Amygdala (tissue), 56 donors: ENCODE results near the gene WDFY4.

Source experiments
- DNase-seq, 56 donors: peaks; one replicate each; lab custom pipeline; 2025; lab: John Stamatoyannopoulos, UW

The WDFY4 gene

DNA sequence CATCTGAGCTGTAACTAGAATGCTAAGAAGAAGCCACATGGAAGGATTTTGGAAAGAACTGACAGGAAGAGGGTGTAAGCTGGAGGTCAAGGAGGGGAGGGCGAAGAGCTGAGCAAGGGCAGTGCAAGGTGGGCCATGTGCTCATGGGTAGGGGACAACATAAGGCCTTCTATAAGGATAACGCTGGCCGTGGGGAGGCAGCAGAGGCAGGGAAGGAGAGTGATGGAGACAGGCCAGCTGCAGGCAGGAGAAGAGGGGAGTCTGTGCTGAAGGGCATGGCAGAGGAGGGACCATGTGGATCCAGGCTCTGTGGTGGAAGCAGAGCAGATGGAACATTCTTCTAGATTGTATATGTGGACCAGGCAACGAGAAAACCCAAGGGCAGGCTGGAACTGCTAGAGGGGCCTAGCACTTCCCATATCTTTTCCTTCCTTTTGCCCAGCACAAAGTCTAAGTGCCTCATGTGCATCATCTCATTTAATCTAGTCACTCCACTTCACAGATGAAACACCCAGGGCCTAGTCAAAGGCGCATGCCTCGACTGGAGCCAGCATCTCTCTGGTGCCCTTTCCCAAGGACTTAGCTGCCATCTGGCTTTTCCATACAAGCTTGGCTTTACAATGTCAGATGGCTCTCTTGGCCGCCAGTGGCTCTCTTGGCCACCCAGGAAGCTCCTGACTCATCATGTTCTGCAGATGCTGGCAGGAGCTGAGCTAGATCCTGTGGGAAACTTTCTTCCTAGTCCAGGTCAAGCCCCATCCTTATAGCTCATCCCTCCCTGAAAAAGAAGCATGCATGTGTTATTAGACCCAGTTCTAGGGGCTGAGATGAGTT, 248.4 kb downstream of the WDFY4 start:
- no peak for DNase-seq

DNA sequence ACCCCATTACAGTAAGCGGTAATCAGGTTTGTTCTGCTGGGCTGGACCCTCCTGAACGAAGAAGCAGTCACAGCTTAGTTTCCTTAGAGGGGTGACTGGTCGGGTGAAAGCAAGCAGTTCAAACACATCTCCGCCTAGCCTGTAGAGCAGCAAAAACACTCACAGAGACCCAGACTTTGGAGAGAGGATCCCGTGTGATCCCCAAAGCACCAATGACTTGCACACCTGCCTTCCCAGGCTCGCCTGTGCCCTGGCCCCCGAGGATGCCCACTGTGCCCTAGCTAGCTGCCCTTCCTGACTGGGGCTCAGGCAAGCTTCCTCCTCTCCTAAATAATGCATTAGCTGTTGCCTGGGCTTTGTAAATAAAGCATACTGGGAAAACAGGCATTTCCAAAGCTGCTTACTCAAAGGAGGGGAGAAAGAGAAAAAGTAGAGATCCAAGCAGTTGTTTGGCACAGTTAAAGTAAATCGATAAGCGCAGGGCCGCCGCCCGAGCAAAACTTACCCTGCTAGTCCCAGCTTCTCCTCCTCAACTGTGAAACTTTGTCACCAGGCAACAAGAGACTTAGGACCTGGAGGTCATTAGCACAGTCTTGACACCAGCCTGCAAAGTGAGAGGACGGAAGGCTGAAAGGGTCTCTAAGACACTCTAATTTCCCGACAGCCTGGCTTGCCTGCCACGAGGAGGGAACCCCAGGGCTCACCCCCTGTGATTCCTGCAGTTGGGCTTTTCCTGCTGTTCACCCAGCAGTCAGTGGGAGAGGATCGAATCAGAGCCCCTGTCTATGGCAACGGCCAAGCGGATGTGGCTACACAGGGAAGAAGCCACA, 250.2 kb downstream of the WDFY4 start:
- DNase-seq, result no peak

DNA sequence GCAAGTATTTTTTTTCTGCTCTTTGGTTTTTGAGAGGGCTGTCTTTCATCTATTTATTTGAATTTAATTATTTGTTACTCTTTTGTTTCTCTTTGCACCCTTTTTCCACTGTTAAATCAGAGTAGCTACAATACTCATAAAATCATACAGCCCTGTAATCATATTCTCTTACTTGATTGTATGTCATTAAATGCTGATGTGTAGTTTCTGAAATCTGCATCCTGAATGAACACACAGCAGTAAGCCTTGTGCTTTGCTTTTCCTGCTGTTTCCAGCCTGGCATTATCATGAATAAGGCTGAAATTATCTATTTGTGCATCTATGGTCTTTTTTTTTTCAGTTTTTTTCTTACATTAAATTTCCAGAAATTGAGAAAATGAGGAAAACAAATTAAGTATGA, 250.9 kb downstream of the WDFY4 start:
- DNase-seq, result no peak

DNA sequence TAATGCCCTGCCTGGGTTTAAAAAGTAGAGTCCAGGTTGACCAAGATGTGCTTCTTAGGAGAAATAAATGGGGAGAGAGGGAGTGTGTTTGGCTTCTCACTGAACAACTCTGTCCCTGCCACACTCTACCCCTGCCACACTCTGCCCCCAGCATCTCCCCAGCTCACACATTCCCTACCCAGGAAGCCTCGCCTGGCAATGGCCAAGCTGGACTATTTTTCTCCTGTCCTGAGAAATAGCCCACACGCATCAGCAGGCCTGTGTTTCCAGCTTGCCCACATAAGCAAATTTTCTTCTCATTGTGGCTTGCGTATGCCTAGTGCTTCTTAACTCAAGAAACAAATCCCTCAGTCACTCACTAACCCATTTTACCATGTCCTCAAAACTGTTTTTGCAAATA, 253.1 kb downstream of the WDFY4 start:
- no peak for DNase-seq

GRCh38 chr10:48938281-48938680, 253.6 kb downstream of the WDFY4 start:
- no peak for DNase-seq

DNA sequence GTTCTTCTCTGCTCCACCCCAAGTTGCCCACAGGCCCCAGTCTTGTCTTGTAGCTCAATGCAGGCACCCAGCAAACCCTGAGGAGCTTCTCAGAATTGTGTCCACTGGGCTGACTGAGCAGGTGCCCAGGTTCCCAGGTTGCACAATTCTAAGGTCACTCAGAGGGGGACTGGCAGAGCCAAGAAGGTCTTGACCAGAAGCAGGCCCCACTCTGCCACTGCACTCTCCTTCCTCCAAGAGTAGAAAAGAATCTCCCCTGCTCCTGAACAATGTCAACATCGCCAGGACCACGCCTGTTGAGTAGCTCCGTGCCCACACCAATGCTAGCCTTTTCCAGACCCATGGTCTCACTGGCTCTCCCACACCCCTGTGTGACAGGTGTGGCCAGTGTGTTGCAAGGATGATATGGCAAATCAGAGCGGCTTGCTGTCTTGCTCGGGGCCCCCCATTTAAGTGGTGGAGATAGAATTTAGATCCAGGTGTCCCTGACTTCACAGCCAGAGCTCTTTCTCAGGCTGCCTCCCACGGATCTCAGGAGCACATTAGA, 254.4 kb downstream of the WDFY4 start:
- DNase-seq, result no peak

DNA sequence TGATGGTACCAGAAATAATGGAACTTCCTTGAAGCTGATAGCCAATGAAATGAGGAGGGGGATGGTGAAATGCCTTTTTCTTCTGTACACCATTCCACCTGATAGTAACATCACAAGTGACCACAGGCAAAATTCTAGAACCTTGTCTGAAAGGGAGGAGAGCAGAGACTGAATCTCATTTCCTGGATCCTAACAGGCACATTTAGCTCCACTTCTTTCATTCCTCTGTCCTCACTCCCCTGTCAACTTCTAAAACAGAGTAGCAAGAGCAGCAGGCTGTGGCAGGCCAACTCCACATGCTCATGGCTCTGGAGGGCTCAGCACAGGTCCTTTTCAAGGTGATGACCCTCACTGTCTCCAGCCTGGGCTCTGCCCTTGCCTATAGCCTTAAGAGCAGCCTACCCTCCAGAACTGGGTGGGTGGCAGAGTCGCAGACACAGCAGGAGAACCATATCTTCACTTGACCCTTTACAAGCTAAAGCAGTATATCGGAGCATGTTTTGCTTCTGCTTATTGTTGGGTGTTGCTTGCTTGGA, 255.2 kb downstream of the WDFY4 start, which contains the start of gene LRRC18:
TSS of gene LRRC18 (minus strand) at position 51 of the 536 bp plus-strand sequence. CDS start 25,685 bp downstream, outside the sequence.
- no peak for DNase-seq

DNA sequence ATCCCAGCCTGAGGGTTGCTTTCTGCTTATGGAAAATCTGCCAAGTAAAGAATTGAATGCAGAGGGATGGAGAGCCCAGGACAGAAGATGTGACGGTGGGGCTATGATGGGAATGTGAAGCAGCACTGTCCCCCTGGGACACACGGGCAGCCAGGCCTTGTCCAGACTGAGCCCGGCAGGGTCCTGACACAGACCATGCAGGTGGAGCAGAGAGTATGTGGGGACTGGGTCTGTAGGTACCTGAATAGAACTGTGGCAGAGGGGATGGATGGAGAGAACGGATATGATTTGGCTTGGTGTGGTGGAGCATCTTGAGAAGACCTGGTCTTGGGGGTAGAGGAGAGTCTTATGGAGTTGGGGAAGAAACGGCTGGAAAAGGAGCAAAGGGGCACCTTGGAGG, 255.7 kb downstream of the WDFY4 start:
- no peak for DNase-seq

GRCh38 chr10:48940958-48941357, 256.3 kb downstream of the WDFY4 start:
- DNase-seq, result no peak

DNA sequence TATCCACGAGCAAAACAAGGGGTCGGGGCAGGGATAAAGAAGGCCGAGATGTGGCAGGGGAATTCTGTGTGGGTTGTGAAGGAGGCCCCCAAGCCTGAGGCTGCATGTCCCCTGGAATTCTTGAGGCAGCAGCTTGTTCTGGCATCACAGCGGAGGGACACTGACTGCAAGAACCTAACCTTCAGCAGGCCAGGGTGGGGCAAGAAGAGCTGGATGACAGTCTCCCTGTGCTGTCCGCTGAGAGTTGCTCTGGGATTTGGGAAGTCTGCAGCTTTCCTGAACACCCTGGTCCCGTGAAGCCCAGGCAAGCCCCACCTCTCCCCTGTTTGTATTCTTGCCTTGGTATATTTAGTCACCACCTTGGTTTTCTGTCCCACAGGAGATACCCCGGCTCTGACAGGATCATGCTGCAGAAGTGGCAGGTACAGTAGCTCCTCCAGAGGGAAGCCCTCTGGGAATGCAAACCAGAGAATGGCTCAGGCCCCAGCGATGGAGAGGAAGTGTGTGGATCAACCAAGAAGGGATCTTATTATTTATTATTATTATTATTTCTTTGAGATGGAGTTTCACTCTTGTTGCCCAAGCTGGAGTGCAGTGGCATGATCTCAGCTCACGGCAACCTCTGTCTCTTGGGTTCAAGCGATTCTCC, 256.9 kb downstream of the WDFY4 start:
- no peak for DNase-seq

DNA sequence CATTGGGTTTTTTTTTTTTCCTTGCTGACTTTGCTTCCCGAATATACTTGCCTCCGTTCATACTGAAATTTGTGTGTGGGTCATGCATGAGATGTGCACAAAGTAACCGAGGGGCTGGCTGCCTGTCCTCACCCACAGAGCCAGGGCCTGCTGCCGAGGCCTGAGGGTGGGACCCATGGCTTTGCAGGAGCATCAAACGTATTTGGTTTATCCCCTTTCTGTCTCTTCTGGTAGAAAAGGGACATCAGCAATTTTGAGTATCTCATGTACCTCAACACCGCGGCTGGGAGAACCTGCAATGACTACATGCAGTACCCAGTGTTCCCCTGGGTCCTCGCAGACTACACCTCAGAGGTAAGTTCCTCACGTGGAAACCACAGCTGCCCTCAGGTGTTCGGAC, 258.4 kb downstream of the WDFY4 start:
- no peak for DNase-seq

GRCh38 chr10:48944171-48944570, 259.5 kb downstream of the WDFY4 start:
- no peak for DNase-seq

DNA sequence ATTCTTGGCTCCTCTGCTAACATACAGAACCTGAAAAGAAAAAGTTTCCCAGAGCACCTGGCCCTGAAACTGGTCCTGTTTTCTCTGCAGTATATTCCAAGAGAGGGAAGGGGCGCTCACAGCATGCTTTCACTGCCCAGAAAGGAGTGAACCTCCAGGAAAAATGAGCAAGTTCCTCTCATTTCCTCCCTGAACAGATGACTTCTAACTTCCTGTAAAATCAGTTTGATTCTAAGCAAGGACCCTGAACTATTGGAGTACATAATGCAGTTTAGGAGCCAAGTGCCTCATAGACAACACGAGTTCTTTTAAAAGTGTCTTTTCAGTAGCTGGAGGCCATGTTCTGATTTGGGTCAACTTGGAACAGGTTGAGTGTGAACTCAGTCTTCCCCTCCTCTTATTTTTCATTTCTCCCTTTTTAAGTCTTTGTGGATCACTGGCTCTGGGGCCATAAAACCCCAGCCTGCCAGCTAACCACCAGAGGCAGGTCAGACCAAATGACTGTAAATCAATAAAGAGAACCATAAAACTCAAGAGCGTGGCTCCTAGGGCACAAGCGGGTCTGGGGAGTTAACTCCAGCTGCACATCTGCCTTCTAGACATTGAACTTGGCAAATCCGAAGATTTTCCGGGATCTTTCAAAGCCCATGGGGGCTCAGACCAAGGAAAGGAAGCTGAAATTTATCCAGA, 260.9 kb downstream of the WDFY4 start:
- no peak for DNase-seq

GRCh38 chr10:48946332-48946731, 261.7 kb downstream of the WDFY4 start:
- no peak for DNase-seq

DNA sequence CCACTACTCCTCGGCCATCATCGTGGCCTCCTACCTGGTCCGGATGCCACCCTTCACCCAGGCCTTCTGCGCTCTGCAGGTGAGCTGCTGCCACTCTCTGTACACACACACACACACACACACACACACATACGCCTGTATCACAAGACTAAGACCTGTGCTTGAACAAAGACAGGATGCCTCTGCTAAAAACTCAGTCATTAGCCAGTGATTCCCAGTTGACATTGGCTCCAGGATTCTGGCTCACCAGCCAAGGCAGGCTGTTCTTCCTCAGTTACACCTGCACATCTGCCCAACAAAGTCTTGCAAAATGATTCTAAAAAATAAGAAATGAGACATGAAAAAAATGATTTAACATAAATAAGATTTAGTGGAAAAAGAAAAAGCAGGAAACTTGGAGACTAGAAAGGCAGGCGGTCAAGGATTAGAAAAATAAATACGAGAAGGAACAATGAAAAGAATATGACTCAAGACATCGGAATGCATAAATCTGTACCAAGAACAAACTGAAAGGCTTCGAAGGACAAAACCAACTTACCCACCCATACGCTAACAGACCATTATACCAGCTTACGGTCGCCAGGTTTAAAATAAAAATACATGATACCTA, 262.3 kb downstream of the WDFY4 start:
- DNase-seq, result no peak

DNA sequence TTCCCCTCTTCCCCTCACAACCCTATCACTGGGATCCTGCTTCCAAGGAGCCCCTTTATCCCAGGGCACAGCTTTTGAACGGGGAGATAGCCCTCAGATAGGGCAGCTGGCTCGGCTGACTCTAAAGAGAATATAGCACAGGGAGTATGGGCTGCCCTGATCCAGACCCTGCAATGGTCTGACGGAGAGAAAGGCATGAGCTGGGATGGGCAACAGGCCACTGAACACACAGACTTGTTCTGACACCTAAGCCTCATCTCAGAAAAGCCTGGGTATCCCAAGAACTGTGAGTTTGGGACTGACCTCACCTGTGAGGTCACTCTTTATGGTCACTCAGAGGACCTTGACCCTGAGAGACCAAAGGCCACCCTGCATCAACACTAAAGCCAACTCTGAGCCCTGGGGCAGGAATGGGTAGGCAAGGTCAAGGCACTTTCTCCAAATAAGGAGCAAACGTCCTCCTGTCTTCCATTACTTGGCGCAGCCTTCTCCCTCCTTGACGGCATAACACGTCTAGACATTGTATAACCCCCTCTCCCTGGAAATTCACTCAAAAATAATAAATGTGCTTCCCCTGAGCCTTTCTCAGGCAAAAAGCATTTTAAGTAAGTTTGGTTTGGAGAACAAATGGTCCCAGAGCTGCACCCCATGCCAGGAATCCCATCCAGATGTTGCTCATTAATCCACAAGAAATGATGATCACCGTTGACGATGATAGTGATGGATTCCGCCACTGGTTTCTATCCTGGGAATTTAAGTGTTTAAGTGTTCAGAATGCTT, 263.2 kb downstream of the WDFY4 start:
- DNase-seq, result no peak

DNA sequence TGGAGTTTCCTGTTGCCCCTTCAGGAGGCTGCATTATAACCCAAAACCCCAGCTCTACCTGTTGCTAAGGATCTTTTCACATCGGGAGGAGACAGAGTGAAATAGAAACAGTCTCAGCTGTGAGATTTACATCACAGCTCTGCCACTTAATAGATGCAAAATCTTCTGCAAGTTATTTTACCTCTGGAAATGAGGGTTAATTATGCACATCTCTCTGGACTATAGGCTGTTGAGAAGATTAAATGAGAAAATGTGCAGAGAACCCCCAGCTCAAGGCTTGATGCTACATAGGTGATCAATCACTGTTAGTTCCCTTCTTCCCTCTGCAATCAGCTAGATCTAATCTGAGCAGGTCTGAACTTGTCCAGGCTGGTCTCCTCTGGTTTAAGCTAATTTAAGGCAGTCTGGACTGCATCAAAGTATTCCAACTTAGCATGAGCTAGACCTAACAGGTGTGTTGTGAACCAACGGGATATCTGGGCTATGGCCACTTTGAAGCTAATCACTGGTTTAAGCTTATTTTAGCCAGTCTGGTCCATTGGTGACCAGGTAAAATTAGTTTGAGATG, 263.9 kb downstream of the WDFY4 start:
- no peak for DNase-seq

- DNase-seq, result no peak
Measured at GRCh38 chr10:48951707-48952106, 267.0 kb downstream of the WDFY4 start.
